ENCODE results near the gene TLE5.
A peak's percentile ranks its signal among the peaks of the same experiment; 100 is the strongest.

The TLE5 gene

DNA sequence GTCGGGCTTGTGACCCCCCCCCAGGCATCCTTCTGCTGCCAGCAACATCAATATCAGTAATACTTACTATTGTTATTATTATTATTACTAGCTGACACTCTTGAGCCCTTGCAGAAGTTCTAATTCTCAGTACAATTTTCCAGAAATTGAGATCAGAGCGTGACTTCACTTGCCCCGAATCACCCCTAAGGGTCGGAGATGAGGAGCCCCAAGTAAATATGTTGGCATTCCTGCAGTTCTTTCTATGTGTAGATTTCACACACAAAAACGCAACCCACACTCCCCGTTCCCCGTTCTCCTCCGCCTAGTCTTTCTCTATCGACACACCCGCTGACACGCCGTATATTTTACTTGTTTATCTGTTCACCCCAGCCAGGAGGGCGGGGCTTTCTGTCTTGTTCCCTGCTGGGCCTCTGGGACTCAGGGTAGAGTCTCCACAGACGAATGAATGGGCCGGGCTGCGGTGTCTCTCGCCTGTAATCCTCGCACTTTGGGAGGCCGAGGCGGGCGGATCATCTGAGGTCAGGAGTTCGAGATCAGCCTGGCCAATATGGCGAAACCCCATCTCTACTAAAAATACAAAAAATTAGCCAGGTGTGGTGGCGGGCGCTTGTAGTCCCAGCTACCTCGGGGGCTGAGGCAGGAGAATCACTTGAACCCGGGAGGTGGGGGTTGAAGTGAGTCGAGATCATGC, 14.7 kb downstream of the TLE5 start:
- CTCF ChIA-PET, result no interaction called here
- peak overlapping the region; percentile 76 for H3K27ac ChIP-seq
- peak; percentile 45 for DNase-seq (ENCODE audit: low spot score)
- POLR2A ChIA-PET (ENCODE audit: low non-redundant PET), result no interaction called here
- TF ChIP-seq CTCF (conservative IDR thresholded peaks at IDR 0.05; ENCODE audit: low read depth), result no peak

DNA sequence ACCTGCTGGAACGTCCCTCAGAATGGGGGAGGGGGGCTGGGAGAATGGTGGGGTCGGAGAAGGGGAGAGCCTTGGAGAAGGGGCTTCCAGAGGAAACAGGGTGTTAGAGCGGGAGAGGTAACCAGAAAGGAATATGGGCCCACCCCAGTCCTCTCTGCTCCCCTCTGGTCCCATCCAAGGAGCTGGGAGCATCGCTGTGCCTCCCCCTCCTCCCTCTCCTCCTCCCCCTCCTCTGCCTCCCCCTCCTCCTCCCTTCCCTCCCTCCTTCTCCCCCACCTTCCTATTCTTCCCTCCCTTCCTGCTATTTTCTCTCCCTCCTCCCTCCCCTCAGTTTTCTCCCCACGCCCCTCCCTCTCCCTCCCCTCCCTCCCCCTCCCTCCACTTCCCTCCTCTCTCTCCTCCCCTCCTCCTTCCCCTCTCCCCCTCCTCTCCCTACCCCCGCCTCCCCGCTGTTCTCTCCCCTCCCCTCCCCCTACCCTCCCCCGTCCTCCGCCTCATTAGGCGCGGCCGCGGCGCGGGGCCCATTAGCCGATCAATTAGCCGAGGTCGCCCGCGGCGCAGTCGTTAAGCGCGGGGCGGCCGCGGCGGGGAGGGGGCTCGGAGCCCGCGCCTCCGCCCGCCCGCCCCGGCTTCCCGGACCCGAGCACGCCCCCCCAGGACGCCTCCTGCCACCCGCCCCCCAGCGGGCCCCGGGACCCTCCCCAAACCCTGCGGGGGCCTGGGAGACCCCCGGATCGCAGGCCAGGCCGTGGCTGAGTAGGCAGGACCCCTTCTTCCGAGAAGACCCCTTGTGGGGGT, 15.4 kb downstream of the TLE5 start:
- no peak for DNase-seq (ENCODE audit: low spot score)
- CTCF ChIA-PET, result no interaction called here
- no peak for TF ChIP-seq CTCF (conservative IDR thresholded peaks at IDR 0.05; ENCODE audit: low read depth)
- H3K27ac ChIP-seq, result peak overlapping the region; percentile 76
- POLR2A ChIA-PET (ENCODE audit: low non-redundant PET), result no interaction called here

GRCh38 chr19:3045885-3046697, 16.2 kb downstream of the TLE5 start:
- ChIA-PET POLR2A (ENCODE audit: low non-redundant PET) (no interaction called here), CTCF (interaction anchor here (0.9 kb wide), 1 partner anchor 10 kb away, joined by 5 read pairs; no protein-coding TSS in a partner anchor)
- DNase-seq (ENCODE audit: low spot score), result no peak
- no peak for TF ChIP-seq CTCF (conservative IDR thresholded peaks at IDR 0.05; ENCODE audit: low read depth)
- peak overlapping the region; percentile 66 for H3K27ac ChIP-seq

GRCh38 chr19:3045191-3045590, 17.1 kb downstream of the TLE5 start:
- ChIA-PET POLR2A (ENCODE audit: low non-redundant PET) (no interaction called here), CTCF (no interaction called here)
- no peak for DNase-seq (ENCODE audit: low spot score)
- H3K27ac ChIP-seq, result peak overlapping the region; percentile 66
- no peak for TF ChIP-seq CTCF (conservative IDR thresholded peaks at IDR 0.05; ENCODE audit: low read depth)

DNA sequence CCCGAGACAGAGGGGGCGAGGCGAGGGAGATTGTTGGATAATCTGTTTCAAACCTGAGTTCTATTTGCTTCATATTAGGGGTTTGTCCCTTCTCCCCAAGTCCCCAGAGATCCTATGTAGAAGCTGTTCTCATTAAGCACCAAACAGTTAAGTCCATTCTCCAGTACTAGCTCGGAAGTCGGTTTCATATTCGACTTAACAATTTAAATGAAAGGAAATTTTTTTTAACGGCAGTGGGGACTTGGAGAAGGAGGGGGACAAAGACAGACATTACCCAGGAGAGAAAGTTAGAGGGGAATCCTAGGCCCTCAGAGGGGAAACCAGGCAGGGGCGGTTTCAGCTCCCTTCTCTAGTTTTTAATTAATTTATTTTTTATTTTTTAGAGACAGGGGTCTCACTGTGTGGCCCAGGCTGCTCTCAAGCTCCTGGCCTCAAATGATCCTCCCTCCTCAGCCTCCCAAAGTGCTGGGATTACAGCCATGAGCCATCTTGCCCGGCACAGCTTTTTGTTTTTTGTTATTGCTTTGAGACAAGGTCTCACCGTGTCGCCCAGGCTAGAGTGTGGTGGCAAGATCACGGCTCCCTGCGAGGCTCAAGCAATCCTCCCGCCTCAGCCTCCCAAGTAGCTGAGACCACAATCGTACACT, 19.6 kb downstream of the TLE5 start:
- no peak overlapping the region for H3K27ac ChIP-seq
- DNase-seq (ENCODE audit: low spot score), result no peak
- ChIA-PET CTCF (no interaction called here), POLR2A (ENCODE audit: low non-redundant PET) (interaction anchor here (0.6 kb wide), 1 partner anchor 156 kb away, joined by 6 read pairs; no protein-coding TSS in a partner anchor)
- no peak for TF ChIP-seq CTCF (conservative IDR thresholded peaks at IDR 0.05; ENCODE audit: low read depth)
